HCEC 1CT (cell line): Measurements from ENCODE around the gene GLIS1.

Source experiments
- DNase-seq: peaks from one replicate; pipeline ENCODE4 v3.0.0-alpha.2; 2017

GLIS1 gene

GRCh38 chr1:53735681-53736080 lies 3.3 kb downstream of the GLIS1 start:
- DNase-seq = no peak

GRCh38 chr1:53735261-53735660 lies 3.7 kb downstream of the GLIS1 start:
- DNase-seq = no peak

DNA sequence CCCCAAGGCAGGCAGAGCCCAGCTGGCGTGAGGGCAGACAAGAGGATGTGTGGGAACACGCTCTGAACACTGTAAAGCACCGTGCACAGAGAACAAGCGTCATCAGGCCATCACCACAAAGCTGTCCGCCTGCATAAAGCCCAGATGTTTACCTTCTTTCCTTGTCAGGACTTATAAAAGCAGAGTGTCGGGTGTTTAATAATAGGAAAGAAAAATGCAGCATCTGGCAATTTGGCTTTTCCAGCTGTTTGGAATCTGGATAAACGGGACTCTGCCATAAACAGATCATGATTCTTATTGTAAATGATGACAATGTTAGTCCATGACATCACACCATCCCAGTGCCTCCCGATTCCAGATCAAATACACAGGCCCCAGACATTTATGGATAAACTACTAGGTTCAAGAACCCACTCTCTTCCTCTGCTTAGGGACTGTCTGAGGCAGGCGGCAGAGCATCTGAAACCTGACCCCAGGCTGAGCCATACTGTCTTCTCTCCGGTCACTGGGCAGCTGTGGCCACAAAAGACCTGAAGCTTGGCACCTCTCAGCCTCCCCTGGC lies 4.2 kb downstream of the GLIS1 start:
- DNase-seq = peak; percentile 92

DNA sequence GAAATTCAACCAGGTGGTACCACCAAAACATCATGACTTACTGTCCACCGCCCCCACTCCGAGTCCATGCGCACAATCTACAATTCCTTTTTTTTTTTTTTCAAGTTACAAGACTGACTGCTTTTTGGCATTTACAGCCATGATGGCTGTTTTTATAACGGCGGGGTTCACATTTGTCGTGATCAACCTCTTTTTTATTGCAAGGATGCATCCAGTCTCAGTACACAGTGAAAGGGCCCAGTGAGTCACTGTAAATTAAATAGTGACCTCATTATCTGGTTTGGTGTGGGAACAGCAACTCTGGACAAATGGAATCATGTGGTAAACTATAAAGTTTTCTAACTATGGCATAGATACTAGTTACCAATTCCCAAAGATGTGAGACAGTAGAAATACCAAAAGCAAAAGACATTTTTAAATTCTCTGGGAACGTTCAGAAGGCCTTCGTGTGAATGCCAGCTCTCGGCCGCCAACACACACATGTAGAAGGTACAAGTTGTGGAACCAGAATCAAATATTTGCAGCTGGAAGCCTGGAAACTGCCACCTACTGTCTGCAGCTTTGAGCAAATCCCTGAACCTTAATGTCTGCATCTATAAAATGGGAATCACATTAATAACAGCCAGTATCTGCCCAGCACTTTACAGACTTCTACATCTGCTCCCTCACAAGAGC lies 4.9 kb downstream of the GLIS1 start:
- DNase-seq = peak; percentile 86

DNA sequence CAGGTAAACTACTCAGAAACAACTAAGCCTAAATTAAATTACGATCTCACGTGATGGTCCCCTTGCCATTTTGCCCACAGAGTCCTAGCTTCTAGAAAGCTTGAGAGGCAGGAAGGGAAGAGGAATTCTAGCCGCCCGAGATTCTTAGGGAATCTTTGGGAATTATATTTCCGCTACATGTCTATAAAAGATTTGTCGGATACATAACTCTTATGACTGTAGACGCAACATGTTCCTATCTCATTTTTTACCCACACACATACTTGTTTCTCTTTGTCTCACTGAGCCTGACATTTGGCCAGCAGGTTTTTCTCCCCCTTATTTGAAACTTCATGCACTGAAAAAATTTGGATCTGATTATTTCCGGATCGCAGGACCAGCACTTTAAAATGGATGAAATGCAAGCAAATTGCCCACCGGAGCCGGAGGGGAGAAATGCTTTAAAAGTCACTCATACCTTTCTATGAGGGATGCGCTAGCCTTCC lies 5.5 kb downstream of the GLIS1 start:
- no peak for DNase-seq

- DNase-seq = peak; percentile 92
Observed at GRCh38 chr1:53732912-53733317, 6.0 kb downstream of the GLIS1 start.

- no peak for DNase-seq
Observed at GRCh38 chr1:53732409-53732808, 6.6 kb downstream of the GLIS1 start.

GRCh38 chr1:53731779-53732305 lies 7.1 kb downstream of the GLIS1 start:
- no peak for DNase-seq

GRCh38 chr1:53731043-53731600 lies 7.8 kb downstream of the GLIS1 start:
- no peak for DNase-seq

GRCh38 chr1:53730224-53730865 lies 8.6 kb downstream of the GLIS1 start:
- DNase-seq = no peak

DNA sequence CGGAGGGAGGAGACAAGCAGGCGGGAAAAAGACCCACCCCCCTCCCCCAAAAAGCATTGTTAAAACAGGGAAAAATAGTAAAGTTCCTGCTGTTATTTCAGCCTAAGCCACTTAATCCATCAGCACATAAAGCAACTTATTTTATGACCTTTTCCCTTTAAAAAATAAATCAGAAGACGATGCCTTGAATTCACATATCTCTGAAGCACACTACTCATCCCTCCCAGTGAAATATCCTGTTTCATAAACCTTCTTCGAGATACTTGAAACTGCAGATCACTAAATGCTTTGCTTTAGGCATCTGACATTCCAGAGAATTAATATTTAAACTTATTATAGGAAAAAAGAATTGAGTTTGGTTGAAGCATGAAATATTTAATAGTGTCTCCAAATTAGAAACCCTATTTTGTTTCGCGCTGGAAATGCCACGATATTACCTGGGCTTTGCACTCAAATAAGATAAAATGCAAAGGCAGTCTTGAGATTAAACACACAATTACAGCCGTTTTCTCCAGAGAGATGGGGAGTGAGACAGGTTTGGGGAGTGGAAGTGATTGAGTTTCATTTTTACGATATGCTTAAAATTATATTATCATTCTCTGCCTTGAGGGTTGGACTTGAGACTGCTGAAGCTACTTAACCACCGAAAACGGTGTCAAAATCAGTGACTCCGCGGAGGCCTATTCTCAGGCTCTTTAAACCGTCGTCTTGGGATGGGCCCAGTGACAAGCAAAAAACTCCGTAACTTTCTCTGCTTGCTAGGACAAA lies 9.3 kb downstream of the GLIS1 start:
- DNase-seq = no peak

- no peak for DNase-seq
Observed at GRCh38 chr1:53728702-53729455, 10.1 kb downstream of the GLIS1 start.

- DNase-seq = no peak
Observed at GRCh38 chr1:53728196-53728595, 10.8 kb downstream of the GLIS1 start.

DNA sequence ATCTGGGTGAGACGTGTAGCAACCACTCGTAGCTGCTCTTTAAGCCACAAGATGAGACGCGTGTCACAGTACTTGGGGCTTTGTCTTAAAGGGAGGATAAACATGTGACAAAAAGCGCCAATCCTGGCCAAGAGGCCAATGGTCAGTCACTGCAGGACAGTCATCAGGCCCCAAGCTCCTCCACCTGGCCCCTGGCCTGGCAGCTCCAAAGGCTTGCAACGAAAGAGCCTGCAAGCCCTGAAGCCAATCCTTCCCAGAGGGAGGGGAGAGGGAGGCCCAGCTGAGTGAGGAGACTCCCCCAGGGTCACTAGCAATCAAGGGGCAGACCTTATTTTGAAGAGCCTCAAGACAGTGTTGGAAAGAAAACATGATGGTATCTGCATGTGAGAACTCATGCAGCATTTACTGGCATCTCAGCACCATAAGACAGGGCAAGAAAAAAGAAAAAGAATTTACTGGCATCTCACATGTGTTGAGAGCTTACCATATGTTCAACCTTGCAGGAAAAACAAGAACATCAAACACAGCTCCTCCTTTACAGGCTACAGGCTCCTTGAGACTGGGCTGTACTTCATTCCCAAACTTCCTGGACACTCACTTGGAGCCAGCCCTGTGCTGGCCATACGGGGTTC lies 11.4 kb downstream of the GLIS1 start:
- no peak for DNase-seq

DNA sequence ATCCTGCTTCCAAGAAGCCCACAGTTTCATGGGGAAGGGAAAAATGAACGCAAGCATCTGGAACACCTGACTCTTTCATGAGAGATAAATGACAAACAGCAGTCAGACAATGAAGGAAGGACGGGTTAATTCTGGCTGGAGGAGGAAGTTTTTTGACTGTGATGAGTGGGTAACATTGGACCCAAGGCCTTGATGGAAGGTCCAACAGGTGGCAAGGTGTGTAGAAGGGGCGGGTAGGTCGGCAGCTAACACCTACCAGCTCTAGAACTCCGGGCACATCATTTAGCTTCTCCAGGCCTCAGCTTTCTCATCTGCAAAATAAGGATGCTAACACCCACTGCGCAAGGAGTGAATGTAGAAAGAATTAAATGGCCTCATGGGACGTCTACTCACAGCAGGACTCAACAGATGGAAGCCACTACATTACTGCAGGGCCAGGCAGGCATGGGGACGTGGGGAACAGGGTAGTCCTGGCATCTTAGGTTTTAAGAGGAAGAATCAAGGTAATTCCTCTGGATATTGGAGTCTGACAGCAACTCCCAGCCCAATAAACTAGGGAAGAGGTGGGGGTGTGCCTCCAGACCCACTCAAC lies 12.9 kb downstream of the GLIS1 start:
- DNase-seq = no peak

GRCh38 chr1:53725238-53725689 lies 13.7 kb downstream of the GLIS1 start:
- DNase-seq = no peak

- no peak for DNase-seq
Observed at GRCh38 chr1:53722025-53722424, 16.9 kb downstream of the GLIS1 start.

- no peak for DNase-seq
Observed at GRCh38 chr1:53721088-53721487, 17.9 kb downstream of the GLIS1 start.

- DNase-seq = no peak
Observed at GRCh38 chr1:53719469-53719868, 19.5 kb downstream of the GLIS1 start.

- DNase-seq = no peak
Observed at GRCh38 chr1:53718443-53718842, 20.5 kb downstream of the GLIS1 start.
